Neural cell (in vitro differentiated cells): ENCODE results near the gene ADCY5.

Source experiments
- CTCF ChIP-seq: fragments of 450-650 bp; IDR thresholded peaks from 2 replicates; pipeline ENCODE4 v1.5.1; 2014; ENCODE audit warnings: antibody characterized with exemption, mild to moderate bottlenecking, moderate library complexity; ENCODE audit not compliant: poor library complexity, severe bottlenecking
- EP300 ChIP-seq: fragments of 450-650 bp; conservative IDR thresholded peaks from 2 replicates; pipeline ENCODE4 v1.6.1; 2014; ENCODE audit warnings: antibody characterized with exemption, mild to moderate bottlenecking, moderate library complexity; ENCODE audit not compliant: poor library complexity, severe bottlenecking
- SMC3 ChIP-seq: fragments of 450-650 bp; conservative IDR thresholded peaks from 2 replicates; pipeline ENCODE4 v1.6.1; 2014; ENCODE audit warnings: antibody characterized with exemption, mild to moderate bottlenecking, moderate library complexity; ENCODE audit not compliant: poor library complexity

GRCh38 chr3:123299581-123299980 lies 149.3 kb downstream of the ADCY5 start:
- no peak for TF ChIP-seq CTCF
- TF ChIP-seq SMC3 = no peak
- TF ChIP-seq EP300 = no peak
